NOMO-1 (cell line): ENCODE results near the gene NOMO2.
"Not testable (repeated sequence)": the region's sequence is repeated elsewhere in the genome, so short reads cannot be mapped to it uniquely, and the experiment has no call there.

Experiments
- DNase-seq, 2 experiments: peaks; one replicate each; lab custom pipeline; 2025; ENCODE audit not compliant: unreplicated experiment in 2 of 2; lab: John Stamatoyannopoulos, UW

NOMO2 gene, protein sequence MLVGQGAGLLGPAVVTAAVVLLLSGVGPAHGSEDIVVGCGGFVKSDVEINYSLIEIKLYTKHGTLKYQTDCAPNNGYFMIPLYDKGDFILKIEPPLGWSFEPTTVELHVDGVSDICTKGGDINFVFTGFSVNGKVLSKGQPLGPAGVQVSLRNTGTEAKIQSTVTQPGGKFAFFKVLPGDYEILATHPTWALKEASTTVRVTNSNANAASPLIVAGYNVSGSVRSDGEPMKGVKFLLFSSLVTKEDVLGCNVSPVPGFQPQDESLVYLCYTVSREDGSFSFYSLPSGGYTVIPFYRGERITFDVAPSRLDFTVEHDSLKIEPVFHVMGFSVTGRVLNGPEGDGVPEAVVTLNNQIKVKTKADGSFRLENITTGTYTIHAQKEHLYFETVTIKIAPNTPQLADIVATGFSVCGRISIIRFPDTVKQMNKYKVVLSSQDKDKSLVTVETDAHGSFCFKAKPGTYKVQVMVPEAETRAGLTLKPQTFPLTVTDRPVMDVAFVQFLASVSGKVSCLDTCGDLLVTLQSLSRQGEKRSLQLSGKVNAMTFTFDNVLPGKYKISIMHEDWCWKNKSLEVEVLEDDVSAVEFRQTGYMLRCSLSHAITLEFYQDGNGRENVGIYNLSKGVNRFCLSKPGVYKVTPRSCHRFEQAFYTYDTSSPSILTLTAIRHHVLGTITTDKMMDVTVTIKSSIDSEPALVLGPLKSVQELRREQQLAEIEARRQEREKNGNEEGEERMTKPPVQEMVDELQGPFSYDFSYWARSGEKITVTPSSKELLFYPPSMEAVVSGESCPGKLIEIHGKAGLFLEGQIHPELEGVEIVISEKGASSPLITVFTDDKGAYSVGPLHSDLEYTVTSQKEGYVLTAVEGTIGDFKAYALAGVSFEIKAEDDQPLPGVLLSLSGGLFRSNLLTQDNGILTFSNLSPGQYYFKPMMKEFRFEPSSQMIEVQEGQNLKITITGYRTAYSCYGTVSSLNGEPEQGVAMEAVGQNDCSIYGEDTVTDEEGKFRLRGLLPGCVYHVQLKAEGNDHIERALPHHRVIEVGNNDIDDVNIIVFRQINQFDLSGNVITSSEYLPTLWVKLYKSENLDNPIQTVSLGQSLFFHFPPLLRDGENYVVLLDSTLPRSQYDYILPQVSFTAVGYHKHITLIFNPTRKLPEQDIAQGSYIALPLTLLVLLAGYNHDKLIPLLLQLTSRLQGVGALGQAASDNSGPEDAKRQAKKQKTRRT

DNA sequence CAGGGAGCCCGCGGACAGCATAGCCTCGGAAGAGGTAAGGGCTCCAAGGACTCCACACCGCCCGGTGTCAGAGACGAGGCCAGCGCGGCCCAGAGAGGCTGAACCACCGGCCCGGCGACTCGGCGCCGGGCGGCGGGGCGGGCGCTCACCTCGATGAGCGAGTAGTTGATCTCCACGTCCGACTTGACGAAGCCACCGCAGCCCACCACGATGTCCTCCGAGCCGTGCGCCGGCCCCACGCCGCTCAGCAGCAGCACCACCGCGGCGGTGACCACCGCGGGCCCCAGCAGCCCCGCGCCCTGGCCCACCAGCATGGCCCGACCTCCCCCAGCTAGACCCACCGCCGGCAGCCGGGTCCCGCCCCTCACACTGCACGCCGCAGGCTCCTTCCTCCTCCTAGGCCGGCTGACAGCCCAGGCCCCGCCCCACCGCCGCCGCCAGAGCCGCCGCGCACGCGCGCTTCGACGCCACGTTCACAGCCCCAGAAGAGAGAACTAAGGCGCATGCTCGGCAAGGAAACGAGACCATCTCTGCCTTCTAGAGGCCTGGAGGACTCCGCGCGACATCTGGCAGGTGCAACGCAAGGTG lies at the start of gene NOMO2:
TSS of gene NOMO2 (minus strand) at position 371 of the 588 bp plus-strand sequence. CDS start at position 314, 57 bp downstream.
- not testable (repeated sequence) for DNase-seq

DNA sequence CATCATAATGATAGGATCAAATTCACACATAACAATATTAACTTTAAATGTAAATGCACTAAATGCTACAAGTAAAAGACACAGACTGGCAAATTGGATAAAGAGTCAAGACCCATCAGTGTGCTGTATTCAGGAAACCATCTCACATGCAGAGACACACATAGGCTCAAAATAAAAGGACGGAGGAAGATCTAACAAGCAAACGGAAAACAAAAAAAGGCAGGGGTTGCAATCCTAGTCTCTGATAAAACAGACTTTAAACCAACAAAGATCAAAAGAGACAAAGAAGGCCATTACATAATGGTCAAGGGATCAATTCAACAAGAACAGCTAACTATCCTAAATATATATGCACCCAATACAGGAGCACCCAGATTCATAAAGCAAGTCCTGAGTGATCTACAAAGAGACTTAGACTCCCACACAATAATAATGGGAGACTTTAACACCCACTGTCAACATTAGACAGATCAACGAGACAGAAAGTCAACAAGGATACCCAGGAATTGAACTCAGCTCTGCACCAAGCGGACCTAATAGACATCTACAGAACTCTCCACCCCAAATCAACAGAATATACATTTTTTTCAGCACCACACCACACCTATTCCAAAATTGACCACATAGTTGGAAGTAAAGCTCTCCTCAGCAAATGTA lies 48.4 kb upstream of the NOMO2 start:
- DNase-seq = not testable (repeated sequence)

DNA sequence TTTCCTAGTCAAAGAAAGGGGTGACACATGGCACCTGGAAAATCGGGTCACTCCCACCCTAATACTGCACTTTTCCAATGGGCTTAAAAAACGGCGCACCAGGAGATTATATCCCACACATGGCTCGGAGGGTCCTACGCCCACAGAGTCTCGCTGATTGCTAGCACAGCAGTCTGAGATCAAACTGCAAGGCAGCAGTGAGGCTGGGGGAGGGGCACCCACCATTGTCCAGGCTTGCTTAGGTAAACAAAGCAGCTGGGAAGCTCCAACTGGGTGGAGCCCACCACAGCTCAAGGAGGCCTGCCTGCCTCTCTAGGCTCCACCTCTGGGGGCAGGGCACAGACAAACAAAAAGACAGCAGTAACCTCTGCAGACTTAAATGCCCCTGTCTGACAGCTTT lies 46.4 kb upstream of the NOMO2 start:
- DNase-seq = not testable (repeated sequence)

- not testable (repeated sequence) for DNase-seq
Measured at GRCh38 chr16:18603572-18604246, 41.8 kb upstream of the NOMO2 start.

- DNase-seq = not testable (repeated sequence)
Measured at GRCh38 chr16:18598582-18598981, 36.7 kb upstream of the NOMO2 start.

GRCh38 chr16:18597734-18598133 lies 35.8 kb upstream of the NOMO2 start:
- DNase-seq = not testable (repeated sequence)

- not testable (repeated sequence) for DNase-seq
Measured at GRCh38 chr16:18597319-18597718, 35.4 kb upstream of the NOMO2 start.

DNA sequence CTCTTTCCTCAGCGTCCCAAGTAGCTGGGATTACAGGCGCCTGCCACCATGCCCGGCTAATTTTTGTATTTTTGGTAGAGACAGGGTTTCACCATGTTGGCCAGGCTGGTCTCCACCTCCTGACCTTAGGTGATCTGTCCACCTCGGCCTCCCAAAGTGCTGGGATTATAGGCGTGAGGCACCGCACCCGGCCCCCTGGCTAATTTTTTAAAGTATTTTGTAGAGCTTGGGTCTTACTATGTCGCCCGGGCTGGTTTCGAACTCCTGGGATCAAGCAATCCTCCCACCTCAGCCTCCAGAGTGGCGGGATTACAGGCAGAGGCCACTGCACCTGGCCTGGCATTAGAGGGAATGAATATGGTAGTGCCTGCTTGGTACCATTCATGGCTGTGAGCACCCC lies 33.9 kb upstream of the NOMO2 start:
- DNase-seq = not testable (repeated sequence)

- not testable (repeated sequence) for DNase-seq
Measured at GRCh38 chr16:18594880-18595279, 33.0 kb upstream of the NOMO2 start.

- DNase-seq = not testable (repeated sequence)
Measured at GRCh38 chr16:18593904-18594303, 32.0 kb upstream of the NOMO2 start.

DNA sequence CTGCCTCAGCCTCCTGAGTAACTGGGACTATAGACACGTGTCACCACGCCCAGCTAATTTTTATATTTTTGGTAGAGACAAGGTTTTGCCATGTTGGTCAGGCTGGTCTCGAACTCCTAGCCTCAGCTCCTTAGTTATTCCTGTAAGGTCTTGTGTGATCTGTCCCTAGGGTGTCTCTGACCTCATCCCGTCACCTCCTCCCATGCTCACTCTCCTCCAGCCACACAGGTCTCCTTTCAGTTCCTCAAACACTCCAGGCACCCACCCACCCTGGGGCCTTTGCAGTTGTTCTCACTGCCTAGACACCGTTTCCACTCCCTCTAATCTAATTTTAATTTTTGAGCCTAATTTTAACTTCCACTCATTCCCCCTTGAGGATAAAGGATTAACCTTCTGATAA lies 31.1 kb upstream of the NOMO2 start:
- DNase-seq = peak; percentile 41 to 65

GRCh38 chr16:18591908-18592307 lies 30.0 kb upstream of the NOMO2 start:
- DNase-seq = peak; percentile 80 to 92

DNA sequence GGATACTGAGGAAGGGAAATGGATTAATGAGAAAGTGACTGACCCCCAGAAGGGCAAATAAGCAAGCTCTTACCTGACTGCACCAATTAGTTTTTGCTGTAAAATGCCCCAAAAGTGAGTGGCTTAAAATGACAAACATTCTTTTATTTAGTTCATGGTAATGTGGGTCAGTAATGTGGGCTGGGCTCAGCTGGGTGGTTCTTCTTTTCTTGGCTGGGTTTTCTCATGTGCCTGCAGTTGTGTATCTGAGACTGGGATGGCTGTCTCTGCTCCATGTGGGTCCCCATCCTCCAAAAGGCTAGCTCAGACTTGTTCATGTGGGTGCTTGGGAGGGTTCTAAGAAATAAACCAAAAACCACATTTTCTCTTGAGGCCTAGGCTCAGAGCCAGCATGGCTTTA lies 29.5 kb upstream of the NOMO2 start:
- not testable (repeated sequence) for DNase-seq

DNA sequence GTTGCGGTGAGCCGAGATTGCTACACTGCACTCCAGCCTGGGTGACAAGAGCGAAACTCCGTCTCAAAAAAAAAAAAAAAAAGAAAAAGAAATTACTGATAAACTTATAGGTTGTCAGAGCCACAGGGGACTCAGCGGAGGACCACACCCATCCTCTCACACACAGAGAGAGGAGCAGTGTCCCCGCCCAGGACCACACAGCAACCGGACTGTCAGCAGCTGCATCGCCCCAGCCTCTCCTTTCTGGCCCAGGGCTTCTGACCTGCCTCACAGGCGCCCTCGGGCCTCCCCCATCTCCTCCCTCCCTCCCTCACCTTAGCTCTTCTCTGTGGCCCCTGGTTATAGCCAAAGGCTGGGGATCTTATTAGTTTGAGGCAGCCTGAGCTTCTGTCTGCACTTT lies 27.9 kb upstream of the NOMO2 start:
- not testable (repeated sequence) for DNase-seq

- not testable (repeated sequence) for DNase-seq
Measured at GRCh38 chr16:18586560-18587540, 25.0 kb upstream of the NOMO2 start.

- not testable (repeated sequence) for DNase-seq
Measured at GRCh38 chr16:18585789-18586188, 23.9 kb upstream of the NOMO2 start.

- DNase-seq = no peak
Measured at GRCh38 chr16:18582902-18583301, 21.0 kb upstream of the NOMO2 start.

DNA sequence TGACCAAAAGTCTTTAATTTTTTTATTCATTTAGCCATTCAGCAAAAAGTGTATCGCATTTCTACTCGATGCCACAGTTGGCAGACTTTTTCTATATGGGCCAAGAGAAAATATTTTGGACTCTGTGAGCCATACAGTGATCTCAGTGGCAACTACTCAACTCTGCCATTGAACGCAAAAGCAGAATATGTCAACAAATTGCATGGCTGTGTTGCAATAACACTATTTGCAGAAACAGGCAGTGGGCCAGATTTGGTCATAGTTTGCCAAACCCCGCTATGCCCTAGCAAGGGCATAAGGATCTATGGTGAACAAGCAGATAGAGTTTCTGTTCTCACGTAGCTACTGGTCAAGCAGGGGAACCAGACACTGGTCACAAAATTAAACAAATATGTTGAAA lies 18.5 kb upstream of the NOMO2 start:
- peak in 1 of 2 experiments; percentile 33 for DNase-seq
